ENCODE measurements around the gene MS4A8. TPM values are rescaled to one million over a fixed set of nuclear protein-coding genes. Genes with fewer than 3 reads are reported as not detected.

Gene MS4A8, protein sequence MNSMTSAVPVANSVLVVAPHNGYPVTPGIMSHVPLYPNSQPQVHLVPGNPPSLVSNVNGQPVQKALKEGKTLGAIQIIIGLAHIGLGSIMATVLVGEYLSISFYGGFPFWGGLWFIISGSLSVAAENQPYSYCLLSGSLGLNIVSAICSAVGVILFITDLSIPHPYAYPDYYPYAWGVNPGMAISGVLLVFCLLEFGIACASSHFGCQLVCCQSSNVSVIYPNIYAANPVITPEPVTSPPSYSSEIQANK
- total RNA-seq: not detected in 2 replicates

DNA sequence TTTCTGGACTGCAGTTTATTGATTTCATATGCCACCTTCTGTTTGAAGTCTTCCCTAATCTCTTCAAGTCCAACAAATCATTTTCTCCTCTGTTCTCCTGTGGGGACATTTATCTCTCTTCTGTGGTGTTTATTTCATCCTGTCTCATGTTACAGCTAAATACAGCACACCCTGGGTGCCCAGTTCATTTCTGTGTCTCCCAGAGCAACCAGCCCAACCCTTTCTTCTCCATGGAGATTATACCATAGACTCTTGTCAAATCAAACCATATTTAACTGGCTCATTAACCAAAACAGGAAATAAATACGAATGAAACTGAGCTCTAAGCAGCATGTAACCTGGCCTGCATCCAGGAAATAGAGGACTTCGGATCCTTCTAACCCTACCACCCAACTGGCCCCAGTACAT lies at the start of gene MS4A8:
MS4A8 (plus strand) TSS at position 329 of the 408 bp plus-strand sequence. CDS start 1,249 bp downstream, outside the sequence.

DNA sequence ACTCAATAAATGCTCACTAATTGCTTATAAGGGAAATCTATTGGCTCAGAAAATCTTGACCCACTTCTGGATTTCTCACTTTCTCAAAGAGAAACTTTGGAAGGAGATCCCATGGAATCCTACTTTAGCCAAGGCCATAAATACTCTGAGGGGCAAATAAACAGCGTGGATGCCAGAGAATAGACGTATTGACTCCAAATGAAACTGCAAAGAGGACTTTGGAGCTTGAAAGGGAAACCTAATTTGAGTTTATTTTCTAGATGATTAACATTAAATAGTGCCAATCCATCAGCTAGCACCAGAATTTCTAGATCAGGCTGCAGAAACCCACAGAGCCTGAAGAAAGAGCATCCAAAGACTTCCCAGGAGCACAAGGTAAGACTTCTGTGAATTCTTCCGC lies 25.0 kb downstream of the MS4A8 start, which contains the start of gene MS4A18:
MS4A18 (plus strand) TSS at position 301 of the 400 bp plus-strand sequence.

DNA sequence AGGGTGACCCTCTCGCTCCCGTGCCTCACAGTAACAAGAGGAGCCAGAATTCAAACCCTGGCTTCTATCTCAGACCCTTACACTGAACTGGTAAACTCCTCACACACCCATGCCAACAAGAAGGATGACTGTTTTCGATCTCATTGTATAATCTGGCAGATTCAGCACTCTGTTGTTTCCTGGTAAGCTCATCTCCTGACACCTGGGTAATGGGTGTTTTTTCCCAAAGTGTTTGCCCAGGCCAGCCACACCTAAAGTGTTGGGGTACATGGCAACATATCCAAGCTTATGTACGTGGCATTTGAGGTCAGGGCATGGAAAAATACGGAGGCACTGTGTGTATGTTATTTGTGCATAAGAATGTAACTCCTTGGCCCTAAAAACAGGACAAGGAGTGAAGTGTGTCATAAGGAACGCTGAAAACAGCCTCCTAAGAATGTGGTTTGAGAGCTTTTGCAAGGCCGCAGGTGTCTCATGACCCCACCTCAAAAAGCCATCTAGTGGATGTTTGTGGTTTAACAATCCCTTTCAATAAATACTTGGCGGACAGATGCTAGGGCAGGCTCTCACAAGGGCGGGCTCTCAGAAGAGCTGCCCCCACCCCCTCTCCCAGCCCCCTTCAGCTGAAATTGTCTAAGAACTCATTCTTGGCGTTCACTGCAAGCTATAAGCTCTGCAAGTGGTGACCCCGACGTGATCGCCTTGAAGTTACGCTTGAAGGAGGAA lies 57.1 kb downstream of the MS4A8 start, which contains the start of gene MS4A15:
MS4A15 (plus strand) TSS at position 561 of the 726 bp plus-strand sequence. CDS start 6,867 bp downstream, outside the sequence.

Other genes starting within 250 kb of the MS4A8 start
- gene MS4A1, start 243.8 kb upstream of the MS4A8 start, total RNA-seq: not detected in 2 replicates
- gene MS4A12, start 206.8 kb upstream of the MS4A8 start, total RNA-seq: not detected in 2 replicates
- gene MS4A13, start 184.2 kb upstream of the MS4A8 start, total RNA-seq: not detected in 2 replicates
- not detected in 2 replicates for gene MS4A18, start 25.1 kb downstream of the MS4A8 start, total RNA-seq
- gene MS4A15, start 57.3 kb downstream of the MS4A8 start, total RNA-seq: not detected in 2 replicates
- not detected in 2 replicates for gene MS4A10, start 85.7 kb downstream of the MS4A8 start, total RNA-seq
- gene CCDC86, start 142.5 kb downstream of the MS4A8 start, total RNA-seq: 18.1 and 20.2 TPM in 2 replicates
- 0.77 and 0.93 TPM in 2 replicates for gene PTGDR2, start 156.3 kb downstream of the MS4A8 start, total RNA-seq
- gene ZP1, start 167.9 kb downstream of the MS4A8 start, total RNA-seq: 0.34 and 0.93 TPM in 2 replicates
- gene PRPF19, start 207.0 kb downstream of the MS4A8 start, total RNA-seq: 63.2 and 78.3 TPM in 2 replicates
- 60.5 and 77.4 TPM in 2 replicates for gene TMEM109, start 214.5 kb downstream of the MS4A8 start, total RNA-seq
- gene TMEM132A, start 224.8 kb downstream of the MS4A8 start, total RNA-seq: 19.8 and 22.2 TPM in 2 replicates

Measured in pericardium fibroblast (primary cell).